Measurements from ENCODE around the gene ZNF579. TPM values are rescaled to one million over a fixed set of nuclear protein-coding genes. Genes with fewer than 3 reads are reported as not detected.

Gene ZNF579
- total RNA-seq, 1 experiment from 2014 or later = 7.2 TPM

GRCh38 chr19:55554302-55554701 is 26.3 kb downstream of the ZNF579 start:
- Histone ChIP-seq H3K36me3 (no peaks in the 10 kb centered on the region), H3K27me3 (replicated peaks) (no peaks in the 10 kb centered on the region), H3K27ac (no peak overlapping the region), H3K4me3 (no peak overlapping the region), H3K4me1 (replicated peaks) (peaks cover 32% of the 10 kb centered on the region), H3K9me3 (replicated peaks) (no peaks in the 10 kb centered on the region)
- no peak for DNase-seq (ENCODE audit: low read depth in 1 of 2, low spot score in 2 of 2)

GRCh38 chr19:55553217-55554182 is 27.1 kb downstream of the ZNF579 start:
- Histone ChIP-seq H3K9me3 (replicated peaks) (no peaks in the 10 kb centered on the region), H3K4me1 (replicated peaks) (peaks cover 35% of the 10 kb centered on the region), H3K27me3 (replicated peaks) (no peaks in the 10 kb centered on the region), H3K27ac (peak overlapping the region; percentile 69), H3K36me3 (no peaks in the 10 kb centered on the region), H3K4me3 (no peak overlapping the region)
- peak in 1 of 2 experiments; percentile 24 for DNase-seq (ENCODE audit: low read depth in 1 of 2, low spot score in 2 of 2)

- Histone ChIP-seq H3K27ac (peak overlapping the region; percentile 69), H3K9me3 (replicated peaks) (no peaks in the 10 kb centered on the region), H3K27me3 (replicated peaks) (no peaks in the 10 kb centered on the region), H3K36me3 (no peaks in the 10 kb centered on the region), H3K4me1 (replicated peaks) (peaks cover 44% of the 10 kb centered on the region), H3K4me3 (no peak overlapping the region)
- DNase-seq (ENCODE audit: low read depth in 1 of 2, low spot score in 2 of 2) = peak; percentile 78 to 90
Measured at GRCh38 chr19:55552620-55553019, 28.0 kb downstream of the ZNF579 start.

- no peak overlapping the region for H3K4me3 ChIP-seq
- DNase-seq (ENCODE audit: low read depth in 1 of 2, low spot score in 2 of 2) = no peak
- peak overlapping the region; percentile 69; the same call in 1 of the 2 replicates for H3K27ac ChIP-seq
Measured at GRCh38 chr19:55552206-55552605, 28.4 kb downstream of the ZNF579 start.

GRCh38 chr19:55550321-55550650 is 30.4 kb downstream of the ZNF579 start:
- no peaks in the 10 kb centered on the region for H3K9me3 ChIP-seq (replicated peaks)
- no peaks in the 10 kb centered on the region for H3K27me3 ChIP-seq (replicated peaks)
- H3K4me3 ChIP-seq = no peak overlapping the region
- DNase-seq (ENCODE audit: low read depth in 1 of 2, low spot score in 2 of 2) = peak in 1 of 2 experiments; percentile 34
- H3K4me1 ChIP-seq (replicated peaks) = peaks cover 50% of the 10 kb centered on the region
- H3K36me3 ChIP-seq = no peaks in the 10 kb centered on the region
- H3K27ac ChIP-seq = peak overlapping the region; percentile 87

More at GRCh38 chr19:55552206-55552605, 28.4 kb downstream of the ZNF579 start:
- H3K36me3 ChIP-seq = no peaks in the 10 kb centered on the region
- H3K9me3 ChIP-seq (replicated peaks) = no peaks in the 10 kb centered on the region
- H3K27me3 ChIP-seq (replicated peaks) = no peaks in the 10 kb centered on the region
- peaks cover 48% of the 10 kb centered on the region for H3K4me1 ChIP-seq (replicated peaks)

GRCh38 chr19:55549500-55550320 is 30.9 kb downstream of the ZNF579 start:
- peaks cover 50% of the 10 kb centered on the region for H3K4me1 ChIP-seq (replicated peaks)
- H3K36me3 ChIP-seq = no peaks in the 10 kb centered on the region
- no peak overlapping the region for H3K4me3 ChIP-seq
- no peaks in the 10 kb centered on the region for H3K9me3 ChIP-seq (replicated peaks)
- H3K27ac ChIP-seq = peak overlapping the region; percentile 87
- no peaks in the 10 kb centered on the region for H3K27me3 ChIP-seq (replicated peaks)
- DNase-seq (ENCODE audit: low read depth in 1 of 2, low spot score in 2 of 2) = peak in 1 of 2 experiments; percentile 82

GRCh38 chr19:55546822-55547614 is 33.6 kb downstream of the ZNF579 start:
- H3K4me3 ChIP-seq = no peak overlapping the region
- H3K4me1 ChIP-seq (replicated peaks) = peaks cover 33% of the 10 kb centered on the region
- no peaks in the 10 kb centered on the region for H3K9me3 ChIP-seq (replicated peaks)
- no peak overlapping the region for H3K27ac ChIP-seq
- no peaks in the 10 kb centered on the region for H3K27me3 ChIP-seq (replicated peaks)
- H3K36me3 ChIP-seq = no peaks in the 10 kb centered on the region
- DNase-seq (ENCODE audit: low read depth in 1 of 2, low spot score in 2 of 2) = no peak

- no peak overlapping the region for H3K4me3 ChIP-seq
- no peak overlapping the region for H3K27ac ChIP-seq
- no peak for DNase-seq (ENCODE audit: low read depth in 1 of 2, low spot score in 2 of 2)
- no peaks in the 10 kb centered on the region for H3K36me3 ChIP-seq
- H3K27me3 ChIP-seq (replicated peaks) = no peaks in the 10 kb centered on the region
- no peaks in the 10 kb centered on the region for H3K9me3 ChIP-seq (replicated peaks)
- H3K4me1 ChIP-seq (replicated peaks) = peaks cover 31% of the 10 kb centered on the region
Measured at GRCh38 chr19:55546011-55546410, 34.6 kb downstream of the ZNF579 start.

- no peak within 1 kb of the TSS for H3K27ac ChIP-seq
- no peak for DNase-seq (ENCODE audit: low read depth in 1 of 2, low spot score in 2 of 2)
- no peaks in the 10 kb centered on the region for H3K27me3 ChIP-seq (replicated peaks)
- no peak within 1 kb of the TSS for H3K4me3 ChIP-seq
- no peaks in the 10 kb centered on the region for H3K9me3 ChIP-seq (replicated peaks)
- no peaks in the 10 kb centered on the region for H3K36me3 ChIP-seq
- H3K4me1 ChIP-seq (replicated peaks) = peaks cover 28% of the 10 kb centered on the region
Measured at GRCh38 chr19:55545443-55545842, 35.2 kb downstream of the ZNF579 start, which contains the start of gene SBK3. SBK3 (minus strand) TSS chr19:55545543; CDS start chr19:55545543, 0 bp downstream.

GRCh38 chr19:55544776-55545439 is 35.7 kb downstream of the ZNF579 start:
- DNase-seq (ENCODE audit: low read depth in 1 of 2, low spot score in 2 of 2) = no peak
- H3K27ac ChIP-seq = no peak overlapping the region
- H3K4me3 ChIP-seq = no peak overlapping the region

GRCh38 chr19:55544014-55544413 is 36.6 kb downstream of the ZNF579 start:
- H3K4me1 ChIP-seq (replicated peaks) = peaks cover 16% of the 10 kb centered on the region
- no peak overlapping the region for H3K4me3 ChIP-seq
- H3K27me3 ChIP-seq (replicated peaks) = no peaks in the 10 kb centered on the region
- no peaks in the 10 kb centered on the region for H3K9me3 ChIP-seq (replicated peaks)
- H3K36me3 ChIP-seq = no peaks in the 10 kb centered on the region
- DNase-seq (ENCODE audit: low read depth in 1 of 2, low spot score in 2 of 2) = no peak
- no peak overlapping the region for H3K27ac ChIP-seq

More at GRCh38 chr19:55544776-55545439, 35.7 kb downstream of the ZNF579 start:
- Histone ChIP-seq H3K9me3 (replicated peaks) (no peaks in the 10 kb centered on the region), H3K4me1 (replicated peaks) (peaks cover 24% of the 10 kb centered on the region), H3K36me3 (no peaks in the 10 kb centered on the region), H3K27me3 (replicated peaks) (no peaks in the 10 kb centered on the region)

- Histone ChIP-seq H3K27ac (no peak overlapping the region), H3K36me3 (no peaks in the 10 kb centered on the region), H3K9me3 (replicated peaks) (no peaks in the 10 kb centered on the region), H3K4me1 (replicated peaks) (peaks cover 15% of the 10 kb centered on the region), H3K27me3 (replicated peaks) (no peaks in the 10 kb centered on the region), H3K4me3 (no peak overlapping the region)
- no peak for DNase-seq (ENCODE audit: low read depth in 1 of 2, low spot score in 2 of 2)
Measured at GRCh38 chr19:55543567-55543966, 37.1 kb downstream of the ZNF579 start.
